ENCODE measurements around the gene PRRT3. TPM values are rescaled to one million over a fixed set of nuclear protein-coding genes. Genes with fewer than 3 reads are reported as not detected.

Gene PRRT3
- total and polyA plus RNA-seq, 2 of the 13 experiments (the other 11 are each of a cell fraction or from before 2014, with no cell fraction given): 0.22 to 0.44 TPM

- no peak for TF ChIP-seq FOXA1 (IDR thresholded peaks at IDR 0.05)
- no peak for TF ChIP-seq FOXA1 (CRISPR knock-in tag; IDR thresholded peaks at IDR 0.05)
- no peak for TF ChIP-seq ZNF772 (CRISPR knock-in tag; IDR thresholded peaks at IDR 0.05)
- no peak for TF ChIP-seq NCOR1 (IDR thresholded peaks at IDR 0.05; ENCODE audit: borderline replicate concordance, low read length)
- TF ChIP-seq UBTF (CRISPR knock-in tag; IDR thresholded peaks at IDR 0.05): no peak
- TF ChIP-seq TBX2 (CRISPR knock-in tag; IDR thresholded peaks at IDR 0.05; ENCODE audit: borderline replicate concordance): no peak; the same call in none of the 2 replicates
- no peak for TF ChIP-seq SMAD1 (CRISPR knock-in tag; IDR thresholded peaks at IDR 0.05; ENCODE audit: borderline replicate concordance, low read depth)
- TF ChIP-seq ASH2L (IDR thresholded peaks at IDR 0.05; ENCODE audit: insufficient read length, low read depth, low read length): no peak
- no peak for TF ChIP-seq ZSCAN25 (CRISPR knock-in tag; IDR thresholded peaks at IDR 0.05)
- peak; percentile 79; the same call in 1 of the 2 replicates for TF ChIP-seq MYC (CRISPR knock-in tag; IDR thresholded peaks at IDR 0.05; ENCODE audit: borderline replicate concordance)
- TF ChIP-seq KLF11 (CRISPR knock-in tag; IDR thresholded peaks at IDR 0.05): peak; percentile 71; the same call in 1 of the 2 replicates
- no peak for TF ChIP-seq JUN (CRISPR knock-in tag; IDR thresholded peaks at IDR 0.05)
- no peak for TF ChIP-seq ZNF557 (CRISPR knock-in tag; IDR thresholded peaks at IDR 0.05)
- peak; percentile 17; the same call in 1 of the 2 replicates for TF ChIP-seq ZKSCAN8 (CRISPR knock-in tag; IDR thresholded peaks at IDR 0.05; ENCODE audit: borderline replicate concordance)
- no peak for TF ChIP-seq ZNF337 (CRISPR knock-in tag; IDR thresholded peaks at IDR 0.05; ENCODE audit: borderline replicate concordance, low read depth)
- TF ChIP-seq MXD1 (CRISPR knock-in tag; IDR thresholded peaks at IDR 0.05): no peak; the same call in 1 of the 2 replicates
- peak; percentile 26; the same call in 1 of the 2 replicates for TF ChIP-seq ZNF546 (CRISPR knock-in tag; conservative IDR thresholded peaks at IDR 0.05)
- no peak for TF ChIP-seq ZBTB1 (CRISPR knock-in tag; IDR thresholded peaks at IDR 0.05; ENCODE audit: borderline replicate concordance)
- TF ChIP-seq CEBPZ (IDR thresholded peaks at IDR 0.05; ENCODE audit: low read length): no peak
- no peak; the same call in 1 of the 2 replicates for TF ChIP-seq TEF (CRISPR knock-in tag; IDR thresholded peaks at IDR 0.05)
- no peak for TF ChIP-seq JDP2 (CRISPR knock-in tag; IDR thresholded peaks at IDR 0.05; ENCODE audit: borderline replicate concordance)
- TF ChIP-seq CSRNP2 (CRISPR knock-in tag; conservative IDR thresholded peaks at IDR 0.05; ENCODE audit: low read depth): no peak
These were observed 18.5 kb downstream of the PRRT3 start, which contains the start of gene CRELD1 (continued) for GRCh38 chr3:9933561-9934234.

Data from HepG2 (cell line).